GOT3 (cell line): ENCODE measurements around the gene SHROOM3.

ENCODE experiments used
- DNase-seq: peaks from one replicate; lab custom pipeline; 2025; ENCODE audit warnings: mixed read lengths; lab: John Stamatoyannopoulos, UW

SHROOM3 gene

DNA sequence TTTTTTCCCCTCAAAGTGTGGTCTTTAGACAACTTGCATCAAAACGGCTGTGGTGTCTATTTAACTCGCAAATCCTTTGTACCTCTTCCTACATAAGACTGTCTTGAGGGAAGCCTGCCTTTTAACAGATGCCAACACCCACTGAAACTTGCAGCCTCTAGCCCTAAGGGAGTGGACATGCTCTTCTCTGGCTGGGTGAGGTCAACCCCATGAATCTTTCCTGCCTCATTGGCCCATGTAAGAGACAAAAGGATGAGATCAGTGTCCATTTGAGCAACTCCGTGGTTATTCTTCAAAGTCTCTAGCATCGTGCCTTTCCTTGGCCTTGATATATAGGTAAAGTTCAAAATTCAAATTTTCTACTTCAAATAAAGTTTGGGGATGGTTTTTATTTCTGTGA is 134.7 kb downstream of the SHROOM3 start:
- DNase-seq = no peak

DNA sequence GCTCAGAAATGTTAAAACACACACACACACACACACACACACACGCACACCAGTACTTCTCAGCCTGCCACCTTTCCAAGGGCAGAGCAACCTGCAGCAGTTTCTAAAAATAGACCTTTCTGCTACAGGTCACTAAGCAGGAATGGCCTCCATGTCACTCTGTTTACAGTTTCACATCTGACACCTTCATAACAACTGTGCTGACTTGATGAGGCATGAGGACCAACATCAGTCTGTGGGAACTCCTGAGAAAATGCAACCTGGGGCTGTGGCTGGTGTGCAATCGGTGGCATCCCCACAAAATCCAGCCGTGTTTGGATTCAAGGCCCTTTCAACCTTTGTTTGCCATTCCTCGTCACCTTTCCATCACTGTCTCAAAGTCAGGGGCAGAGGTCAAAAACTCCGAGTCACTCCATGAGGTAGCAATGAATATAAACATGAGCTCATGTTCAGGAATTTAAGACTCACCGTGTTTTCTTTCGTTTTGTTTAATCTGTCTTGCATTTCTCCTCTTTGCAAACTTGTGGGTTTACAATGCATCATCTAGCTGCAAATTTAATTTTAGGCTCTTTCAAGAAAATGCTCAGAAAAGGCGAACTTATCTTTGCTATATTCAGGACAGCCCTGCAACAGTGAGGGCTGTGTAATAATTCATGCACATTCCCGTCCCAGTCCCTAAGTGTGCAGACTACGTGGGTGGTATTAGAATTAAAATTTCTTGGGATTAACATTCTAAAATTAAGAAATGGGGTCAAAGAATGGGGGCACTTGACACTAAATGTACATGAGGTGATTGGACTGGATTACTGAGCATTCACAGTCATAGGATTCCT is 135.3 kb downstream of the SHROOM3 start:
- no peak for DNase-seq

DNA sequence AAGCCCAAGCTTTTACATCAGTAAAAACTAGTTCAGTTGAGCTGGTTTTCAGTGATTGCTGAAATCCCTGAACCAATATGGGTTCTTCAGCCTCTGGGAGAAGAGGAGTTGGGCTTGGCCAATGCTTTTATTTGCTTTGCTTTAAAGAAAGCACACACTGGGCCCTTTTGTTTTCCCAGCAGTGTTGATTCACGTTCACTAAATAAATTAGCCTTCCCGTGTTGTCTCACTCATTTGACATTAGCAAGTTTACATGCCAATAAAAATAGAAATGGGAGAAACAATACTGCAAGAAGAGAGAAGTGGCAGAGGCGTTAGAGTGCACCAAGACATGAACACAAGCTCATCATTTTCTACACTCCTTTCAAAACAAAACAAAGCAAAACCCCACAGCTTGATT is 136.2 kb downstream of the SHROOM3 start:
- DNase-seq = no peak

DNA sequence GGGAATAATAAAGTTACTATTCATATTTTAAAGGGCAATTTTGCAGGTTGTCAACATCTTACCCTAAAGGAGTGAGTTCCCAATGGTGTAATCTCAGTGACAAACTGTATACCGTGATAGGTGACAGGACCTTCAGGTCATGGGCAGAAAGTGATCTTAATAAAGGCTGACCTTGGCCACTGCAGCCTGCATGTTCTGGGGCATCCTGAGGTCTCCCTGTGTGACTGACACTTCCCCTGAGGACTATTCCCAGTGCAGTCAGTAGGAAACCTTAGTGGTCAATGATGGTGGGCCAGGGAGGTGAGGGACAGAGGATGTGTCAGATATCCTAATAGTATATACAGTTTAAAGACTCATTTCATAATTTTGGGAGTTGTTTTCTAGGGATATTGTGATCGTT is 137.2 kb downstream of the SHROOM3 start:
- no peak for DNase-seq

DNA sequence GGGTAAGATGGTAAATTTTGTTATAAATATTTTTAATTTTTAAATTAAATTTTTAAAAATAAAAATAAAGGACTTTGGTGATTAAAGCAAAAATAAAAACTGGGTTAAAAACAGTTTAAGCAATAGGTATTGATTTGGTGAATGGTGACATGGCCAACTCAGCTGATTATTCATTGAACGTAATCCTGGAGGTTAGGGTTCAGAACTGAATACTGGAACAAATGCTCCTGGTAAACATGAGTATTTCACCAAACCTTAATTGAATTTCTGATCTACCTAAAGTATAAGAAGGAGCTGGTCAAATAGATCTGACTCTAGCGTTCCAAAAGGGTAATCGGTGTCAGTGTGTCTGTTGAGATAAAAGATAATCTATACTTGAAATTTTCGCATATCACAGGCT is 141.8 kb downstream of the SHROOM3 start:
- DNase-seq = no peak

DNA sequence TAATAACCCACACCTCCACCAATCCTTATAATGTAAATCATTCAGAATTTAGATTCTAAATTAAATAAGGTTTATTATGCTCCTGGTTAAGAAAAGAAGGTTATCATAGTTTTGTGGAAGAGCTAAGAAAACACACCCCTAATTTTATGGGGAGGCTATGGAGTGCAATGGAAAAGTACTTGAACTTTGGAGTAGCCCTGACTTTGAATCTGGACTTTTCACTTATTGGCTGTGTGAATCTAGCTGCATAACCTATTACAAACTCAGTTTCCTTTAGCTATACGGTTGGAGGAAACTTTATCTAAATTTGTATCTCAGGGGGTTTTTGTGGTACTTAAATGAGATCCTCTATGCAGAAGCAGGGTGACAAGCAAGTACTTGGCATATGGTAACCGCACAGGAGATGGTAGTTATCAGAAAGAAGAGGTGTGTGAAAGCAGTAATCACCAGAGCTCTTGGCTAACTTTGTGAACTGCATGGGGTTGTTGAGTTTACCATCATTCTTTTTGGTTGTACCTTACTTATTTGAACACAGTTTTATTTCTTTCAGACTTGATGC is 143.1 kb downstream of the SHROOM3 start:
- no peak for DNase-seq

DNA sequence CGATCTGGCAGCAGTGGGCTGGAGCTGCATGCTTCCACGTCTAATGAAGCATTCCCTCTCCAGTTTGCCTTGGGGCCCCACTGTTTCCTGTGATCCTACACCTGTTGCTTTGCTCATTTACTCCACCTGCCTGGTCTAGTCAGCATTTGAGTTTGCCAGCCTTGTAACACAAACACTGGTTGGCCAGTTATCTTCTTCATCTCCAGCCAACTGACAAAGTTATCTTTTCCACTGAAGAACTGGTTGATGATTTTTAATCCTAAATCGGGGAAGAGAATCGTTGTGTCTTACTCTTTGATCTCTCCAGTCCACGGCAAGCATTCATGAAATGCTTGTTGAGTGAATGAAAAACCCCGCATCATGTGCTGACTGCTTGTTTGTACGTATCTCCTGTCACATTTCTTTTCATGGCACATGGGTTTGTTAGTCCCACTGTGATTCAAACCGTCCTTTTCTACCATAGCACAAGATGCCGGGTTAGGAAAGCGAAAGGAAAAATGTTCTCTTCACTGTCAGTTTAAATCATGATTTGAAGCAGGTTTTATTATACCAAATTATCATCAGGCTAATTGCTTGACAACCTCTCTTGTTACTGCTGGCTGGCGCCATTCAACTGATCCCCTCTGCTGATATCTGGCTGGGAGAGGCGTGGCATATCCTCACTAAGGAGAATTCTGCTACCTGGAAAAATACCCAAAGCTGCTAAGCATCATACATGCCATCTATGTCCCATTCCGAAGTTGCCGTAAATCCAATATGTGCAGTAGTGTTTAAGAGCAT is 144.8 kb downstream of the SHROOM3 start:
- no peak for DNase-seq

DNA sequence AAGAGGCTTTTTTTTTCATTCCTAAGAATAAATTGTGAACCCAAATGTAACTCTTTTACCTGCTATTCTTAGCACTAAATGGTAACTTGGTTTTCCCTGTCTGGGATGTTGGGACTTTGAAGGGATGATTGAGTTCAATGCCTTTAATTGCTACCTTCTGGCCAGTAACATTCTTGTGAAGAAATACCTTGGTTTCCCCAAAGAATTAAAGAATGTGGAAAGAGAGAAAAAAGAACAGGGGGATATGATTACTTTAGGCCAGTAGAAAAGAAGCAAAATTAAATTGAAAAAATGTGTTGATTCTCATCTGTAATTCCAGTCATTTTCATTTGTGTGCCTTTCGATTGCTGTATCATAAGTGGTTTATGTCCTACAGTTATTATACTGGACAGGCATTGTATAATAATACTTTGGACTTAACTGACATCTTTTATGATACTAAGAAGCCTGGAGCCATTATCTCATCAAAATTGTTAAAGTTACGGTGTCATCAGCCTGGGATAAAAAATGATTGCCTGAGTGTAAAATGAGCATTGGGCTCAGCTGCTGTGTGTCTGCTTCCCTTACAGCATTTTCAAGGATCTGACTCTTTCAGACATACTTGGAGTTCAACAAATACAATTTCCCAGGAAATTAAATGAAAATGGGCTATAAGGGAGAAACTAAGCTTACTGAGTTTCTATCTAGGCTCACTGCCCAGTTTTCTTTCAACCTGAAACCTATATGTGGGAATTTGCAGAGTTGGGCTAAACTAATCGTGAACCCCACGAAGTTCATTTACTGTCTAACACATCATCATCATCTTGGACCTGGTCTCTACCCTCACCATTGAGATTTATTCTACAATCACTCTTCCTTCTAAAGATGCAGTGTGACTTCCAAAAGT is 146.3 kb downstream of the SHROOM3 start:
- DNase-seq = no peak

DNA sequence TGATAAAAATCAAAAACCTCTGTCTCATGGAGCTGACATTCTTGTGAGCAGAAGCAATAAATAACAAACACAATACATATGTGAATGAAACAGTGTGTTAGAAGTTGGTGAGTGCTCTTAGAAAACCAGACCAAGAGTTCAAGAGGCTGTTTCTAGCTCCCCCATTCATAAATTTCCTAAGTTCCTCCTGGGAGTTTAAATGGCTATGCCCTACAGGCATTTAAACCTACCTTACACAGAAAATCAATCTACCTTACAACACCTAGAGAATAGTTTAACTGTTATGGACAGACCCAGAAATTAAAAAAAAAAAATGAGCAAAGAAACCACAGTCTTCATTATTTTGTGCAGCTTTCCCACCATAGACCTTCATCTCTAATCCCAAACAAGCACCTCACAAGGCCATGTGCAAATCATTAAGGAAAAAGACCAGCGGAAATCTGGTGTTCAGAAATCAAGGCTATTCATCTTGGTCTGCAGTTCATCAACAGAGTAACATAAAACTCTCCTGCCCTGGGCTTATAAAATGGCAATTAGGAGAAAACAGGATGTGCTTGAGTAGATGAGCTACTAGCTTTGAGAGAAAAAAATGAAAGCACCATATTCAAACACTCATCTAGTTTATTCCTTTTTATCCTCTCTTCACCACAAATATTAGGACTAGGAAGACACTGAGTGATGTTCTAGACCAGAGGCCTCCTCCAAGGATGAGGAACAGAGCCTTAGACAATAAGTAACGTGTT is 147.2 kb downstream of the SHROOM3 start:
- DNase-seq = no peak

DNA sequence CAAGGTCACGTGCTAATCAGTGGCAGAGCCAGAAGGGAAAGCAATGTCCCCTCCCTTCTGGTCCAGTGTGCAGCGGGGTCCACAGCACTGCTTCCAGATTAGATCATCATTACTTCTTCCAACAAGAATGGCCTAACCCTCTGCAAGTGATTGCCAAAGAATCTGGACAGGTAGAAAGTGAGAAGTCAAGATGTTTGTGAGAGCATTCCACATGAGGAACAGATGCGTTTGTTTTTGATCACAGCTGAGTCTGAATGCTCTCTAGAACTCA is 147.7 kb downstream of the SHROOM3 start:
- no peak for DNase-seq

DNA sequence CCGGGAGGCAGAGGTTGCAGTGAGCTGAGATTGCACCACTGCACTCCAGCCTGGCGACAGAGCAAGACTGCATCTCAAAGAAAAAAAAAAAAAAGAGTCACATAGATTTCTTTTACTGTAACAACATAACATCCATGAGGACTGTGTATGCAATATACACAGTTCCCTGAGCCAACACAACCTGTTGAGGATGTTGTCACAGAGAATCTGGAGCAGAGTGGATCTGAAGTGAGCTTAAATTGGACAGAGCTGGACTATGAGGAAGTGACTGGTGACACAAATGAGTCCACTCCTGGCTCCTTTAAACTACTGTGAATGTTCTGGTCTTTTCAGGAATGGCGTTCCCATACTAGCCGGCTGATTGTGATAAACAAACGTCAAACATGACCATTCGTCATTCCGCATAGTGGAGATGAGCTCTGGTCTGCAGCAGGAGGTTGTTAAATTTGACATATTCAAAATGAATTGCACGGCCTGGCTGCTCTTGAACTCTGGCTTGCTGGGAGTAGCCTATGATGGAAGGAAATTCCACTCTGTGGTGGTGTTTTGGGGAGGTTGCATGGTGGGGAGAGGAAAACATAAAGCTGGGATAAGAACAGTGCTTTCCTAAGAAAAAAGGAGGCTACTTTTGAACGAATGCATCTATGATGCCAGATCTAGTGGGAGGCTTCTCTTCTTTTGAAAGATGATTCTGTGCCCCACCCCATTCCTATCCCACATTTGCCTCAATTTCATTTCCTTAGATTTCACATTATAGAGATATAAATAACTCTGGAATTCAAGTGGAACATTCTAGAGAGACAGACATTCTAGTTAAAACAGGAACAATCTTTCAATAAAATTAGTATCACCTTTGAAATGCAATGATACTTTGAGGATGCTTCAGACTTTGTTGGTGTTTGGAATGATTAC is 149.5 kb downstream of the SHROOM3 start:
- no peak for DNase-seq

DNA sequence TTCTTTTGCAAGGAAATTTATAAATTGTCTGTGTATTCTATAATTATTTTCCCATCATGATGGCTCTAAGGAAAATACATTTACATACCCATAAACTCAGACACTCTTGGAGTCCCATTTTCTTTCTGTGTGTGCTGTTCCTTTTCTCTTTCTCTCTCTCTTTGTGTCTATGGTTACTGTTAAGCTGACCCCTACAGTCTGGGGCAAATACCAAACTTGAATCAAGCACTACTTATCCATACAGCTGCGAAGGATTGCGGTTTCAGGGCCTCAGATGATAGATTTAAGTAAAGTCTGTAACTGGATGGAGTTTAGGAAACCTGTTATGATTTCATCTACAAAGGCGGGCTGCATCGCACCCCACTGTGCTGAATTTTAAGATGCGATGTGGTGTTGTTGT is 150.2 kb downstream of the SHROOM3 start:
- DNase-seq = no peak

DNA sequence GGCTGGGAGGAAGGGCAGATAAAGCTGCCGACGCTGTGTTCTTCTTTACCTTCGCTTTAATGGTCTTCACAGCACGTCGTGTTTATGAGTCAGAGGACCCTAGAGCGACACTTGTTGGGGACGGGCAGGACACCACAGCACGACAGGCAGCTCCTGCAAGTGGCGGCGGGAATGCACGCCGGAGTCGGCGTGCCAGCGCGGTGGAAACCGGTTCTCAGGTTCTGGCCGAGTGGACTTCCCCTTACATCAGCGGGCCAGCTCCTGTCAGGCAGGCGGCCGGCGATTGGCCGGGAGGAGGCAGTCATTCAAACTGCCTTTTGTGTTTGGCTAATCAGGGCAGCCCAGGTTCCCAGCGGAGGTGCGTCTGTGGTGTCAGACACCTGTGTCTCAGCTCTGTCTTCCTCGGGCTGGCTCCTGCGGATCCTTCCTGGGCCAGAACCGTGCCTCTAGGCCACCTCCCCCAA is 150.9 kb downstream of the SHROOM3 start:
- no peak for DNase-seq

DNA sequence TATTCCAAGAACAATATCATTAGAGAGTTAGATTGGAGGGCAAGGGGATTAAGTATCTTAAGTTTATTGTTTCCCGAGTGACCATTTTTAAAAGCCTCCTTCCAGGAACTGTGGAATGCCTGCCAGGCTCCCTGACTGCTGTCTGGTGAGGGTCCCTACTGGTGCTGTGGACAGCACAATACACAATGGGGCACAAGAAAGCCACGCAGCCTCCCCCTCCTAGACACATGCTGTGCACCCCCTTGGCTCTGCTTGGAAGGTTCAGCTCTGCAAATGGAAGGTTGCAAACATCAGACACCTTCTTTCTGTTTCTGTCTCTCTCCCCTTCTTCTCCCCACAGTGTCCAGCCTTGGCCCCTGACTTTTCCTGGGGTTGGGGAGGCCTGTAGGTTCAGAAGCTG is 153.2 kb downstream of the SHROOM3 start:
- no peak for DNase-seq

DNA sequence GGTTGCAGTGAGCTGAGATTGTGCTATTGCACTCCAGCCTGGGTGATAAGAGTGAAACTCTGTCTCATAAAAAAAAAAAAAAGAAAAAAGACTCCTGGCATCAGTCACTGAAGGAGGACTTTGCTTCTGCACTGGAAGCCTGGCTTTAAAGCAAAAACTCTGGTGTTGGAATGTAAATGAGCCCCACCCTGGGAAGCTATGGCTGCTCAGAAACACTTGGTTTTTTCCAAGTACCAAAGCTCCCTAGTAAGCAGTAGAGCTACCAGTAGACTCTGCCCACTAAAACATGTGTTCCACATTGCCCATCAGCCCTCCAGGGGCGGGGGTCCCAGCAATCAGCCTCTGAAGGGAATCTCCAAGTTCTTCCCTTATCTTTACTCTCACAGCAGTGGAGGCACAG is 154.4 kb downstream of the SHROOM3 start:
- DNase-seq = no peak

DNA sequence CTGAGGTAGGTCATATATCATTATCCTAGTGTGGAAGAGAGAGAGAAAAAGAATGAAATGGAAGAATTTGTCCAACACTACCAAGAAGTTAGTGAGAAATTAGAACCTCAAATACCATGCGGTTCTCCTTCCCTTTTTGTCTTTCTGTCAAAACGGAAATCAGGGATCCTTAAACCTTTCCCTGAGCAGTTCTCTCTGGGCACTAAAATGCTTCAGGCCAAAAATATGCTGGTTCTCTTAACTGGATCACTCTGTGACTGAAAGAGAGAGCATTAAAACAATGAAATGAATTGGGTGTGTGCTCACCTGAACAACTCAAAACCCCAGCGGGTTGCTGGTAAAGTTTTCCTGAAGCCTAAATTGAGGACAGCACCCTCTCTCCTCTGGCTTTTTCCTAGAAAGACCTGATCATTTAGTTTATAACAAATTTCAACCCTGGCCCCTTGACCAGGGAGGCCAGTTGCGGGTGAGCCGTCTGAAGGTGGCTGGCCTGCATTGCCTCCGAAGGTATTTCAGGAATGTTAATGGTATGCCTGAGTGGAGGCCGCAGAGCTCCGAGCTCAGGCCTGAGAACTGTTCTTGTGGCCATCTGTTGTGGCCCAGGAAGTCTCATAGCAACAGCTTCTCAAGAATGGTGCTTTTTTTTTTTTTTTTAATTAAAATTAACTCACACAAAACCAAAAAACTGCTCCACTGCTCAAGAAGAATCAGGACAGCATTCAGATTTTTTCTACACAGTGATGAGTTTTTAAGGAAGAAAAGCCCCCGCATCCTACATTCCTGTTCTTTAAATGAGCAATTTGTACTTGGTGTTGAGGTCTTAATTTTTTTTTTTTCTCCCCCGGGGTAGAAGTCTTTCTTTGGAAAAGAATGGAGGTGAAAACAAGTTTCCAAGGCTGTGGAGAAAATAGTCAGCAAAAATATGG is 155.1 kb downstream of the SHROOM3 start:
- no peak for DNase-seq

DNA sequence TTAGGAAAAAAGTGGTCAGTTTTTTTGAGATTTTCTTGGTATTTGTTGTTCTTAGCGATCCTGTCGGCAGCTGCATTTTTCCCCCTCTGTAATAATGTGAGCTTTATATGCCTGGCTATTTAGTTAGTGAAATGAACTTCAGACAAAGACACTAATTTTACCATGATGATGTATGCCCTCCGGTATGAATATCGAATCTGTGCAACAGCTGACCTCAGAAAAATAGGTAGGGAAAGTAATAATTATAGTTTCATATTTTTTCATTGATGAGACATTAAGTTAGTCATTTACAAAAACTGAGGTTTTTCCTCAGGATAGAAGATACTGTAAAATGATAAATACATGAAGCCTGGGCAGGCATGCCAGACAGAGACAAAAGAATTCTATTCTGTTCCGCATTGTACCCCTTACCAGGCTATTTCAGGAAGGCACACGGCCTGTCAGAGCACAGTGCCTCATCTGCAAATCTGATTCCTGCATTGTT is 155.8 kb downstream of the SHROOM3 start:
- DNase-seq = no peak

DNA sequence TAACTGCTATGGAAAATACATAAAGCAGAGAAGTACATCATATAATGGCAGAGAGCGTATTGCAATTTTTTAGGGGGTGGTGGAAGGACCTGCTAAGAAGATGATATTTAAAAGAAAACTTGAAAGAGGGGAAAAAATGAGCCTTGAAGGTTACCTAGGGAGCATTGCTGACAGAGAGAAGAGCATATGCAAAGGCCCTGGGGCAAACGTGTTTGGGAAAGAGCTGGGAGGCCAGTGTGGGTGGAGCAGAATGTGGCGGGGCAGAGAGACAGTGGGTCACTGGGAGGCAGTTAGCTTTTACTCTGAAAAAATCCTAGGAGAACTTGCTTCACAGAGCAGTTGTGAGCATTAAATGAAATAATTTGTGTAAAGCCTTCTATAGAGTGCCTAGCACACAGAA is 157.0 kb downstream of the SHROOM3 start:
- peak; percentile 3 for DNase-seq

DNA sequence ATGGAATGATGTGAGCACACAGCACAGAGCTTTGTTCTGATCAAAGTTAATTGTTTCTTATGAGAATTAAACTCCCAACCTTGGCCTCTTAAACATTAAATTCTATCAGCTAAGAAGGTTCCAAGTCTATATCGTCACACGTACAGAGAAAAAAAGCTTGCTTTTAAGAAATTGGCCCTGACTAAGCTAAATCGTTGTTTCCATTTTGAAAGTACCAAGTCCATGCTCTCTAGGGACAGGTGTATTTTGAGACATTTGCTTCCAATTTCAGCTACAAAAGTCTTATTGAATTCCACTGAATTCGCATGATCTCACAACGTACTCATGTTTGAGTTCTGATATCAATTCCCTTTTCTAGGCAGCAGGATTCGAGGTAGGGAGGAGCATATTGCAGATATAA is 157.4 kb downstream of the SHROOM3 start:
- DNase-seq = no peak
